Measurements from ENCODE around the gene FMNL2.

- TF ChIP-seq CTCF (IDR thresholded peaks at IDR 0.05; ENCODE audit: low read length) (no peak), EZH2 (IDR thresholded peaks at IDR 0.05; ENCODE audit: borderline replicate concordance, low read length) (no peak)
These were observed 109.5 kb downstream of the FMNL2 start for GRCh38 chr2:152444448-152444847.
